ENCODE data around the gene TEDC2. TPM values are rescaled to one million over a fixed set of nuclear protein-coding genes. Genes with fewer than 3 reads are reported as not detected.

Gene TEDC2
- polyA plus RNA-seq, 3 donors = 0.28 TPM; not detected in 2

GRCh38 chr16:2460391-2460713, 443 bp downstream of the TEDC2 start:
- Mint-ChIP-seq H3K4me3 (no peak overlapping the region), H3K27ac (no peak overlapping the region), H3K4me1 (peaks cover 19% of the 10 kb centered on the region), H3K27me3 (ENCODE audit: low read depth in 3 of 3) (no peaks in the 10 kb centered on the region), H3K9me3 (no peaks in the 10 kb centered on the region), H3K36me3 (peaks cover 16 to 26% of the 10 kb centered on the region in 2 donors)
- intact Hi-C loops (cut with micrococcal nuclease) = loop anchor here in 1 of 2 donors (5.0 kb wide), 1 partner anchor 33 kb away; the partner anchor contains the start of gene CCNF
- H3K79me2 ChIP-seq (ENCODE audit: insufficient read depth, low read length) = no peaks in the 10 kb centered on the region
- peaks cover 13 to 32% of the 10 kb centered on the region in 2 donors for H3K4me1 ChIP-seq (ENCODE audit: control insufficient read depth in 1 of 2, insufficient read depth in 2 of 2, low read length in 2 of 2)
- no peaks in the 10 kb centered on the region for H4K20me1 ChIP-seq (ENCODE audit: insufficient read depth, low read length)
- peak overlapping the region in 1 of 3 experiments; percentile 88 for H3K4me3 ChIP-seq (replicated peaks in 1 of 3; ENCODE audit: low read depth in 2 of 3, low read length in 3 of 3)
- H3K36me3 ChIP-seq (replicated peaks in 1 of 2; ENCODE audit: control insufficient read depth in 1 of 2, insufficient read depth in 2 of 2, low read length in 2 of 2) = peaks cover 17 to 25% of the 10 kb centered on the region in 2 donors
- peak overlapping the region; percentile 98 for H3K4me2 ChIP-seq (replicated peaks; ENCODE audit: extremely low read depth, low read length, poor library complexity, severe bottlenecking)
- peak overlapping the region; percentile 96 for H2AFZ ChIP-seq (ENCODE audit: insufficient read depth, low read depth, low read length, poor library complexity, severe bottlenecking)
- peak overlapping the region; percentile 39 for H3K9ac ChIP-seq (ENCODE audit: insufficient read depth, low read length, poor library complexity, severe bottlenecking)
- H3K27me3 ChIP-seq (ENCODE audit: control insufficient read depth in 2 of 2, insufficient read depth in 2 of 2, low read length in 2 of 2) = no peaks in the 10 kb centered on the region
- 3% methylated on average over 17 of the region's 20 CpGs for WGBS (ENCODE audit: insufficient coverage)
- no peak for DNase-seq
- no peaks in the 10 kb centered on the region for H3K9me3 ChIP-seq (replicated peaks in 1 of 2; ENCODE audit: control insufficient read depth in 1 of 2, insufficient read depth in 1 of 2, low read length in 2 of 2)
- no peak overlapping the region for H3K27ac ChIP-seq (ENCODE audit: low read depth in 1 of 2, low read length in 2 of 2)
- TF ChIP-seq, protein P1, sequence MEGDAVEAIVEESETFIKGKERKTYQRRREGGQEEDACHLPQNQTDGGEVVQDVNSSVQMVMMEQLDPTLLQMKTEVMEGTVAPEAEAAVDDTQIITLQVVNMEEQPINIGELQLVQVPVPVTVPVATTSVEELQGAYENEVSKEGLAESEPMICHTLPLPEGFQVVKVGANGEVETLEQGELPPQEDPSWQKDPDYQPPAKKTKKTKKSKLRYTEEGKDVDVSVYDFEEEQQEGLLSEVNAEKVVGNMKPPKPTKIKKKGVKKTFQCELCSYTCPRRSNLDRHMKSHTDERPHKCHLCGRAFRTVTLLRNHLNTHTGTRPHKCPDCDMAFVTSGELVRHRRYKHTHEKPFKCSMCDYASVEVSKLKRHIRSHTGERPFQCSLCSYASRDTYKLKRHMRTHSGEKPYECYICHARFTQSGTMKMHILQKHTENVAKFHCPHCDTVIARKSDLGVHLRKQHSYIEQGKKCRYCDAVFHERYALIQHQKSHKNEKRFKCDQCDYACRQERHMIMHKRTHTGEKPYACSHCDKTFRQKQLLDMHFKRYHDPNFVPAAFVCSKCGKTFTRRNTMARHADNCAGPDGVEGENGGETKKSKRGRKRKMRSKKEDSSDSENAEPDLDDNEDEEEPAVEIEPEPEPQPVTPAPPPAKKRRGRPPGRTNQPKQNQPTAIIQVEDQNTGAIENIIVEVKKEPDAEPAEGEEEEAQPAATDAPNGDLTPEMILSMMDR (IDR thresholded peaks at IDR 0.05) = no peak

GRCh38 chr16:2460916-2461315, 1.0 kb downstream of the TEDC2 start:
- Histone ChIP-seq H2AFZ (ENCODE audit: insufficient read depth, low read depth, low read length, poor library complexity, severe bottlenecking) (no peak overlapping the region), H3K9ac (ENCODE audit: insufficient read depth, low read length, poor library complexity, severe bottlenecking) (no peak overlapping the region), H3K4me1 (ENCODE audit: control insufficient read depth in 1 of 2, insufficient read depth in 2 of 2, low read length in 2 of 2) (peaks cover 13 to 32% of the 10 kb centered on the region in 2 donors), H3K4me3 (replicated peaks in 1 of 3; ENCODE audit: low read depth in 2 of 3, low read length in 3 of 3) (no peak overlapping the region), H3K36me3 (replicated peaks in 1 of 2; ENCODE audit: control insufficient read depth in 1 of 2, insufficient read depth in 2 of 2, low read length in 2 of 2) (peaks cover 14 to 20% of the 10 kb centered on the region in 2 donors), H4K20me1 (ENCODE audit: insufficient read depth, low read length) (no peaks in the 10 kb centered on the region), H3K27me3 (ENCODE audit: control insufficient read depth in 2 of 2, insufficient read depth in 2 of 2, low read length in 2 of 2) (no peaks in the 10 kb centered on the region), H3K27ac (ENCODE audit: low read depth in 1 of 2, low read length in 2 of 2) (no peak overlapping the region), H3K4me2 (replicated peaks; ENCODE audit: extremely low read depth, low read length, poor library complexity, severe bottlenecking) (no peak overlapping the region), H3K9me3 (replicated peaks in 1 of 2; ENCODE audit: control insufficient read depth in 1 of 2, insufficient read depth in 1 of 2, low read length in 2 of 2) (no peaks in the 10 kb centered on the region), H3K79me2 (ENCODE audit: insufficient read depth, low read length) (no peaks in the 10 kb centered on the region)
- H3K9me3 Mint-ChIP-seq = no peaks in the 10 kb centered on the region
- no peak overlapping the region for H3K4me3 Mint-ChIP-seq
- TF ChIP-seq, protein P1 (IDR thresholded peaks at IDR 0.05) = no peak
- intact Hi-C loops (cut with micrococcal nuclease) = loop anchor here in 1 of 2 donors (5.0 kb wide), 1 partner anchor 34 kb away; the partner anchor contains the start of gene CCNF
- H3K27ac Mint-ChIP-seq = no peak overlapping the region
- WGBS (ENCODE audit: insufficient coverage) = 96% methylated on average over 8 of the region's 13 CpGs
- peaks cover under 1 to 2% (median 1%) of the 10 kb centered on the region in 3 donors for H3K27me3 Mint-ChIP-seq (ENCODE audit: low read depth in 3 of 3)
- peaks cover 11 to 20% of the 10 kb centered on the region in 2 donors for H3K36me3 Mint-ChIP-seq
- no peak for DNase-seq
- H3K4me1 Mint-ChIP-seq = peaks cover 19% of the 10 kb centered on the region
